Right ventricle myocardium superior (tissue), 1 donor: ENCODE results near the gene RALGPS1. TPM values are rescaled to one million over a fixed set of nuclear protein-coding genes. Genes with fewer than 3 reads are reported as not detected.

ENCODE experiments used
- ATAC-seq: fragments of 200-7000 bp; cut with Tn5 transposase; one replicate; pipeline ENCODE4 v1.9.1; 2020; ENCODE audit warnings: mild to moderate bottlenecking; ENCODE audit not compliant: poor library complexity
- DNase-seq: peaks from one replicate; pipeline ENCODE4 v3.0.0-alpha.2; 2020
- intact Hi-C: fragments of 100-400 bp; cut with DNase I; formaldehyde crosslinking; loops from one replicate; pipeline ENCODE4 v1.11.2; 2022
- total RNA-seq: library from RNA; stranded (reverse); fragmentation: NEBNext Ultra II Directional; extraction: Animal tissue kit (Norgen Biotek cat#: 25700); gene quantifications from one replicate; pipeline ENCODE4 v1.2.1, GENCODE V29; 2021
- donor health status: DM: no; HTN: yes; CAD: no; lungs with severe emphysema.

The RALGPS1 gene
- total RNA-seq, 1 donor from 2014 or later: 17.7 TPM

DNA sequence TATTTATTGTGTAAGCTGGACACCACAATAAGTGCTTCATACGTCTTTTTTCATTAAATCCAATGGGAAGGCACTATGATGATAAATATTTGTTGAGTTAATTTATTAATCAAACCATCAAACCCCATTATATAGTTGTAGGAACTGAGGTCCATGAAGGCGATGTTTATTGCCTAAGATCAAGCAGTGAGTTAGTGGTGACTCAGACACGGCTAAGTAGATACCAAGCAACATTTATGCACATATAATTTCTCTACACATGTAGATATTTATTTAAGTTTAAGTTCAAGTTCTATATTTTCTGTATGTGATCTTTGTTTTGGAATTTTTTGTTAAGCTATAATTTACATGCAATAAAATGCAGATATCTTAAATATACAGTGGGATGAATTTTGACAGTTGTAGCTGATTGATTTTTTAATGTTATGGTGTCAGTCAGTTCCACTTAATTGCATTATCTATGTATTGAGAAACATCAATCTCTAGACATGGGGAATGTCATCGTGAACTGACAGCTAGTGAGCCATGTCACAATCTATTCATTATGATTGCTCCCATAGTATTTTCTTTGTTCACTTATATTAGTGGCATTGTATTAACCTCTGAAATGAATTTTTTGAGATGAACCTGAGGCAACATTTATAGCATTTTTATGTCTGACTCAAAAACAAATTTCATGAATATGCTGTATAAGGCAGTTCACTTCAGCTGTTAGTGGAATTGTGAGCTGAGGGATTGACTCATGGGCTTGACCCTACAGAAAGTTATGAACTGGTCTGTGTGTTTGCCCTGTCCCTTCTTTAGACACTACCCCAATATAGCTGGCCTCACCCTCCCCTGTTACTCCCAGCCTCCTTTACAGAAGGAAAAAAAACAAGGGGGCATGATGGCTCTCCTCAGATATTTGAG, 338.1 kb downstream of the RALGPS1 start:
- DNase-seq: no peak
- intact Hi-C loops: no loop called here
- no peak for ATAC-seq

DNA sequence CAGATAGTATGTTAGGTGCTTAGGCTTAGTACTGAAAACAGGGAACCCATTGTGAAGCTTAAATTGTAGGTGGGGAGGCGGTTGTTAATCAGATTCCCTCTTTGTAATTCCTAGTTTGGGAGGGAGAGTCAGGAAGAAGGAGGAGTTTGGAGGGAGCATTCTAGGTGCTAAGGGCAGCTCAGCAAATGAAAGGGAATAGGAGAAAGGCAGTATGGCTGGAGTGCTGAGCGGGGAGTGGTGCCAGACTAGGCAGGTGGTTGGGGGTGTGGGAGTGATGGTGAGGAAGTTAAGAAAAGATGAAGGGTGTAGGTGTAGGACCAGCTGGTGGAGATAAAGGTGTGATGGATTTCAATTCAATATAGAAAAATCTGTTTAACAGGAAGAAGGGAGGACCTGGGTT, 338.9 kb downstream of the RALGPS1 start:
- DNase-seq: no peak
- no peak for ATAC-seq
- intact Hi-C loops: no loop called here

DNA sequence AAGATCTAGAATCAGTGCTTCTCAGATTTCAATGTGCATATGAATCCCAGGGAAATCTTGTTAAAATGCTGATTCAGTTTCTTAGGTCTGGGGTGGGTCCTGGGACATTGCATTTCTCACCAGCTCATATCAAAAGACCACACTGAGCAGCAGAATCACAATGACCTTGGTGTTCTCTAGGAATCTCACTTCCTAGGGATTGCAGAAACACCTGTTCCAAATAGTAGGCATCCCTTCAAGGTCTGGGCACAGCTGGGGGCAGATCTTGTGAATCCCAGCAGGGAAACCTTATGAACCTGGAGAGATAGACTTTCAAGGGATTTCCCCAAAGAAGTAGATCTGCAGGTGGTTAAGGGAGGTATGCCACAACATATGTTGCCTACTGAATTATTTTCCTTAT, 341.1 kb downstream of the RALGPS1 start:
- ATAC-seq (no peak), DNase-seq (no peak)
- intact Hi-C loops: no loop called here

- ATAC-seq (peak; percentile 34), DNase-seq (peak; percentile 48)
- intact Hi-C loops: no loop called here
These were observed 341.7 kb downstream of the RALGPS1 start for GRCh38 chr9:127256324-127256723.

DNA sequence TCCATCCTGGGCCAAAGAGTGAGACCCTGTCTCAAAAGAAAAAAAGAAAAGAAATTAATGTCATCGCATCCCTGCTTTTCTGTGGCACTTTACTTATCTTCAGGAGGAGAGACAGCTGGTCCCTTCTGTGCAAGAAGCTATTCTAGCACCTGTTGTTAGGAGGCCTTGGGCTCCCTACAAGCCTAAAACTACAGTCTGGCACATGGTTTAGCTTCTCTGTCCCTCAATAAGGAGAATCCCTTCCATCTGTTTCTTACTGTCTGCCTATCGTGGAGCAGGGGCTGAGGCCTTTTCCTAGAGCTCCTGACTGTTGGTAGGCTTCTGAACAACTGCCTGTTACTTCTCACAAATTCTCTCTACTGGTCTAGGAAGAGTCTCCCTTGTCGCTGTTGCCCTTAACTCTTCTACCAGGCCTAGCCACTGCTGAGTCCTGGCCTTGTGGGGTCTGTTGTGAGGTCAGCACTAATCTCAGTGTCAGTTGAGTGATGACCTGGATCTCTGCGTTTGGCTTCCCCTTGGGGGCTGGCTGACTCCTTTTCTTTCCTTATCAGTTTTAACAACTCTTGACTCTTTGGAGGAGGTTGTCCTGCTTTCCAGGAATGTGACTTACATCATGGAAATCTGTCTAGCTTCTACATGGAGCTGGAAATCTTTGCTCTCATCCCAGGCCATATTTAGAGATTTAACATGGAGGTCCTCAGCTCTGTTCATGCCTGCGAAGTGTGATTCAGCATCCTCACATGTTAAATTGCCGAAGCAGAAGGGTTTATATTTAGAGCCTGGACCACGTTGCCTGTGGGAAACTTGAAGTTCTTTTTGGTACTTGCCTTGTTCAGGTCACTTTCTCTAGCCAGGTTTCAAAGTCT, 344.3 kb downstream of the RALGPS1 start:
- ATAC-seq: no peak
- no peak for DNase-seq
- intact Hi-C loops: no loop called here

- DNase-seq (no peak), ATAC-seq (no peak)
- intact Hi-C loops: no loop called here
These were observed 348.0 kb downstream of the RALGPS1 start for GRCh38 chr9:127262602-127263001.

DNA sequence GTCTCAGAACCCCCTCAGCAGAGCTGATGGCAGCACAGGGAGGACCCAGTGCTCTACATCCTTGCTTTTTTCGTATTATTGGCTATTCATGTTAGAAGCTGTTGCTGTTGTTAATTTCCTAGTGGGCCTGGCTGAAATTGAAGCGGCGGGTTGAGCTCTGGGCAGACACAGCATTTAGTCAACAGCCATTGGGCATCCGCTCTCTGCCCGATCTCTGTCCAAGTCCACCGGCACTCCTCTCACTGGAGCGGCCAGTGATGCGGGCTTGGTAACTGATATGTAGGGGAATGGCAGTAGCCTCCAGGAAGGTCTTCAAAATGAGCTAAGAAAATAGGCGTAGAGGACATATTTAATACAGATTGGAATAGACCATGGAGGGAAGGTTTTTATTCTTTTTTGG, 348.7 kb downstream of the RALGPS1 start:
- intact Hi-C loops: no loop called here
- no peak for DNase-seq
- no peak for ATAC-seq

DNA sequence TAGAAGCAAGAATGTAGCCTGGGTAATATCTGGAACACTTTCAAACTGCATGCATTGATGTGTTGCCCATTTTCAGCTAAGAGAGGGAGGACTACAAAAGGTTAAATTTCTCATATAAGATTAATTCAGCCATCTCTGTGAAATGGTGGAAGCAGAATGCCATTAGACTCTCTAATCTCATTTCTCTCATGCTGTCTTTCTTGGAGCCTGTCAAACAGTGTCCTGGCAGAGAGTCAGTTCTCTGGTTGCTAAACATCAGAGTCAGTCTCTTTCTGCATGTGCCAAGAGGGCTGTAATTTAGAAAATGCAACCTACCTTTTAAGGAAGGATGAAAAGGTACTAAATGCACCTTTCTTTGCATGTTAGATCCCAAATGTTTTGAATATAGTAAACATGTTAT, 349.1 kb downstream of the RALGPS1 start:
- intact Hi-C loops: no loop called here
- DNase-seq (no peak), ATAC-seq (peak; percentile 85)

DNA sequence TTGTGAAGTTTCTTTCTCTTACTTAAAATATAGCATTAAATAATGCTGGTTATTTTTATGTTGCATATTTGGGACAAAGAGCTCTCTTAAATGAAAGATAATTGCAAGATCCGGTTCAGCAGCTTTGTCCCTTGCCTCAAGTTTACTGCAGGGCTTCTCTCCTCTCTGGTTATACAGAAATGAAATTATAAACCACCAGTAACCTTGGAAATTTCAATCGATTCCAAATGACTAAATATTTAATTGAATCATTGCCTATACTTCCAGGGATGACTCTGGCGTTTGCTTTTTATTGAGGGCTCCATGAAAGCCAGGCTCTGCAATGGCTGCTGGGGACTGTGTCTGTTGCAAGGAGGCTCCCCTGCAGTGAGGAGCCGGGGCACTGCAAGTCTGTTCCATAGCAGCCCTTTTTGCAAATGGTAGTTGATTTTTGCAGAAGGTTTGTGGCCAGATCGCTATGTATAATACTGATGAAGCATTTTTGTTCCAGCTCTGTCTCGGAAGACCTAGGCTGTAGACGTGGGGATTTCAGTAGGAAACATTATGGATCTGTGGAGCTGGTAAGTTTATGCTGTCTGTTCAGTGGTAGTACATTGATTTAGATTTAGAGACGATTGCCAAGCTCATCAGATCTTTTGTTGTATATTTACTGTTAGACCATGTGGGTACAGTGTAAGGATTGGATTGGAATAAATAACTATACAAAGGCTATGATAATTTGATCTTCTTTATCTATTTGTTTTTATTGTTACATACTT, 350.1 kb downstream of the RALGPS1 start, which contains the start of gene GARNL3:
Gene GARNL3 (plus strand): TSS at position 313 of the 758 bp plus-strand sequence. CDS start 104 bp downstream, at position 417.
- intact Hi-C loops: no loop called here
- peak; percentile 69 for ATAC-seq
- no peak for DNase-seq

DNA sequence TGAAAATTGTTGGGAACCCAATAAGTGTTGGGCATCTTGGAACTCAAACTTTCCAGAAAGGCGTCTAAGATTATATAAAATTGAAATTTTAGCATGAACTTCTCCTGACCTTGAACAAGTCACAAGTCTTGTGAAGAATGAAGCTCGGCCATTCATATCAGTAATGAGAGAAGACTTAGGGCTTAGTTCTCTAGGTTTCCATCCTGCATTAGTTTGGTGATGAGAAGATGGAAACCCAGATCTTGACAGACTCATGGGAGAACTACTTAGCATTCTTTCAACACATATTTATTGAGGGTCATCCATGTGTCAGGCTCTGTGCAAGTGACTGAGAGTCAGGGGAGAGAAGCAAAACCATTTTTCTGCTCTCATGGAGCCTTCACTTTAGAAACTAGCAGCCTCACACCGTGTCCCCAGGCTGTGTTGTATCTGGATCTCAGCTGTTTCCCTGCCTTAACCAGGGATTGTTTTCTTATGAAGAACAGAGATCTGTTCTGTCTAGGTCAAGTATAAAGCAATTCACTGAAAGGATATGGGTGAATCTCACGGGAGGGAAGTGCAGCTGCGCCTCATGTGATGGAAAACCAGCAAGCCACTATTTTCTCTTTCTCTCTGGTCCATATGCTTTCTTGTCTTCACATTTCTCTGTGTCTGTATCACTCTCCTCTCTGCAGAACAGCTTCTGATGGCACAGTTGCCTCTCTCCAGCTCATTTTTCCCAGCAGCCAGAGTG, 353.4 kb downstream of the RALGPS1 start:
- DNase-seq (no peak), ATAC-seq (peak; percentile 14)
- intact Hi-C loops: no loop called here

- ATAC-seq (no peak), DNase-seq (no peak)
- intact Hi-C loops: no loop called here
These were observed 354.9 kb downstream of the RALGPS1 start for GRCh38 chr9:127269449-127269848.

Other genes starting within 250 kb of the RALGPS1 start
- gene ZBTB43, start 109.7 kb upstream of the RALGPS1 start, total RNA-seq: 36.8 TPM
- gene ZBTB34, start 54.1 kb upstream of the RALGPS1 start, total RNA-seq: 5.5 TPM
- gene ANGPTL2, start 207.9 kb downstream of the RALGPS1 start, total RNA-seq: 32.6 TPM